HepG2 (cell line): ENCODE results near the gene UNKL. TPM values are rescaled to one million over a fixed set of nuclear protein-coding genes. Genes with fewer than 3 reads are reported as not detected.
A peak's percentile ranks its signal among the peaks of the same experiment; 100 is the strongest.

Experiments used
- CEBPB ChIP-seq: IDR thresholded peaks from 2 replicates; pipeline ENCODE4 v1.6.1; 2011; ENCODE audit warnings: low read depth, low read length, improper control_type of control experiment, borderline replicate concordance
- ETV5 ChIP-seq: IDR thresholded peaks from 2 replicates; pipeline ENCODE4 v1.6.1; 2018; ENCODE audit warnings: missing biosample characterization, missing genetic modification reagents, inconsistent platforms, borderline replicate concordance
- HNRNPH1 ChIP-seq: fragments of 200-400 bp; formaldehyde crosslinking; optimal IDR thresholded peaks from 2 replicates; pipeline ENCODE3; 2017; ENCODE audit warnings: mild to moderate bottlenecking, low read depth, low read length
- KDM3A ChIP-seq: IDR thresholded peaks from 2 replicates; pipeline ENCODE4 v1.6.1; 2018; ENCODE audit warnings: low read depth, missing compliant biosample characterization
- KLF15 ChIP-seq: sonication (generic); formaldehyde crosslinking; IDR thresholded peaks from 2 replicates; pipeline ENCODE4 v1.8.1; 2023; ENCODE audit warnings: borderline replicate concordance, mild to moderate bottlenecking, inconsistent platforms, missing genetic modification reagents, mixed read lengths
- PHB2 ChIP-seq: fragments of 450-650 bp; IDR thresholded peaks from 2 replicates; pipeline ENCODE4 v1.6.1; 2018; ENCODE audit not compliant: partially characterized antibody
- POLR2AphosphoS2 ChIP-seq: IDR thresholded peaks from 2 replicates; pipeline ENCODE4 v1.6.1; 2011; ENCODE audit warnings: low read depth, low read length, improper control_type of control experiment
- RCOR2 ChIP-seq: IDR thresholded peaks from 2 replicates; pipeline ENCODE4 v1.6.1; 2016; ENCODE audit warnings: missing biosample characterization, missing genetic modification reagents
- SYNCRIP ChIP-seq: fragments of 200-400 bp; formaldehyde crosslinking; IDR thresholded peaks from 2 replicates; pipeline ENCODE4 v1.6.1; 2018; ENCODE audit warnings: mild to moderate bottlenecking, low read depth, low read length; ENCODE audit not compliant: insufficient read depth
- TGIF2 ChIP-seq: IDR thresholded peaks from 2 replicates; pipeline ENCODE4 v1.6.1; 2016; ENCODE audit warnings: control low read depth, missing compliant biosample characterization
- YEATS2 ChIP-seq: sonication (generic); formaldehyde crosslinking; IDR thresholded peaks from 2 replicates; pipeline ENCODE4 v1.4.0; 2020; ENCODE audit warnings: missing genetic modification reagents, borderline replicate concordance
- YEATS4 ChIP-seq: sonication (generic); formaldehyde crosslinking; IDR thresholded peaks from 2 replicates; pipeline ENCODE4 v1.4.0; 2020; ENCODE audit warnings: missing genetic modification reagents, borderline replicate concordance
- ZBTB26 ChIP-seq: IDR thresholded peaks from 2 replicates; pipeline ENCODE4 v1.6.1; 2016; ENCODE audit warnings: missing compliant biosample characterization, missing genetic modification reagents, borderline replicate concordance
- ZBTB39 ChIP-seq: sonication (generic); formaldehyde crosslinking; IDR thresholded peaks from 2 replicates; pipeline ENCODE4 v1.5.0; 2020; ENCODE audit warnings: missing genetic modification reagents
- ZFP62 ChIP-seq: sonication (generic); formaldehyde crosslinking; IDR thresholded peaks from 2 replicates; pipeline ENCODE4 v1.4.0; 2020; ENCODE audit warnings: missing genetic modification reagents
- ZNF335 ChIP-seq: sonication (generic); formaldehyde crosslinking; IDR thresholded peaks from 2 replicates; pipeline ENCODE4 v1.4.0; 2020; ENCODE audit warnings: missing genetic modification reagents
- ZNF639 ChIP-seq: conservative IDR thresholded peaks from 2 replicates; pipeline ENCODE4 v1.6.1; 2018; ENCODE audit warnings: missing genetic modification reagents
- ZSCAN20 ChIP-seq: sonication (generic); formaldehyde crosslinking; IDR thresholded peaks from 2 replicates; pipeline ENCODE4 v1.4.0; 2020; ENCODE audit warnings: missing genetic modification reagents, mild to moderate bottlenecking, borderline replicate concordance
- polyA plus RNA-seq, 8 experiments: library from polyadenylated mRNA; depleted of rRNA in 3 of 8; stranded (reverse) in 7 of 8; unstranded in 1 of 8; fragments of >200 nt; fragmentation: Illumina TruSeq in 4 of 8; extraction: Trizol in 4 of 8; gene quantifications; 2 replicates each; pipeline versions ENCODE4 v1.2.1 to v1.2.3, GENCODE V29; 2011 to 2016; ENCODE audit warnings: low read depth in 4 of 8, missing spikeins in 1 of 8, mixed read lengths in 1 of 8; ENCODE audit not compliant: insufficient read depth in 1 of 8
- total RNA-seq, 5 experiments: library from RNA; depleted of rRNA; stranded (reverse); fragments of >200 nt; fragmentation: Illumina TruSeq; extraction: Trizol; gene quantifications; 2 replicates each; pipeline ENCODE4 v1.2.3, GENCODE V29; 2016; ENCODE audit warnings: low read depth in 1 of 5
- TF ChIP-seq, protein P1 (sequence below): sonication (generic); formaldehyde crosslinking; IDR thresholded peaks from 2 replicates; pipeline ENCODE4 v1.4.0; 2020; ENCODE audit warnings: missing genetic modification reagents
- TF ChIP-seq, protein P2 (sequence below): sonication (generic); formaldehyde crosslinking; IDR thresholded peaks from 2 replicates; pipeline ENCODE4 v1.5.1; 2020; ENCODE audit warnings: missing genetic modification reagents, mild to moderate bottlenecking, borderline replicate concordance

The UNKL gene
- total and polyA plus RNA-seq, 2 of the 13 experiments (the other 11 are each of a cell fraction or from before 2014, with no cell fraction given) = 10.4 to 17.6 TPM

GRCh38 chr16:1351582-1352362 is 62.7 kb downstream of the UNKL start, which contains the start of the genes GNPTG and TSR3 (continued):
- TF ChIP-seq ZBTB39 (CRISPR knock-in tag) (no peak), SYNCRIP (no peak), ZNF335 (CRISPR knock-in tag) (no peak), KLF15 (CRISPR knock-in tag) (no peak), PHB2 (no peak), TGIF2 (peak; percentile 86; the same call in 1 of the 2 replicates), ETV5 (CRISPR knock-in tag) (peak; percentile 76), YEATS4 (CRISPR knock-in tag) (peak; percentile 91), ZSCAN20 (CRISPR knock-in tag) (no peak; the same call in 1 of the 2 replicates), KDM3A (CRISPR knock-in tag) (no peak), ZBTB26 (no peak), YEATS2 (CRISPR knock-in tag) (peak; percentile 72), CEBPB (no peak), ZFP62 (CRISPR knock-in tag) (0 out of 2 replicates have a peak, but pooled peaks have one; percentile 60), POLR2AphosphoS2 (no peak), HNRNPH1 (no peak), RCOR2 (CRISPR knock-in tag) (no peak), ZNF639 (CRISPR knock-in tag) (peak; percentile 74; the same call in 1 of the 2 replicates)
- TF ChIP-seq, protein P1, sequence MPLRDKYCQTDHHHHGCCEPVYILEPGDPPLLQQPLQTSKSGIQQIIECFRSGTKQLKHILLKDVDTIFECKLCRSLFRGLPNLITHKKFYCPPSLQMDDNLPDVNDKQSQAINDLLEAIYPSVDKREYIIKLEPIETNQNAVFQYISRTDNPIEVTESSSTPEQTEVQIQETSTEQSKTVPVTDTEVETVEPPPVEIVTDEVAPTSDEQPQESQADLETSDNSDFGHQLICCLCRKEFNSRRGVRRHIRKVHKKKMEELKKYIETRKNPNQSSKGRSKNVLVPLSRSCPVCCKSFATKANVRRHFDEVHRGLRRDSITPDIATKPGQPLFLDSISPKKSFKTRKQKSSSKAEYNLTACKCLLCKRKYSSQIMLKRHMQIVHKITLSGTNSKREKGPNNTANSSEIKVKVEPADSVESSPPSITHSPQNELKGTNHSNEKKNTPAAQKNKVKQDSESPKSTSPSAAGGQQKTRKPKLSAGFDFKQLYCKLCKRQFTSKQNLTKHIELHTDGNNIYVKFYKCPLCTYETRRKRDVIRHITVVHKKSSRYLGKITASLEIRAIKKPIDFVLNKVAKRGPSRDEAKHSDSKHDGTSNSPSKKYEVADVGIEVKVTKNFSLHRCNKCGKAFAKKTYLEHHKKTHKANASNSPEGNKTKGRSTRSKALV (CRISPR knock-in tag) = no peak
- TF ChIP-seq, protein P2, sequence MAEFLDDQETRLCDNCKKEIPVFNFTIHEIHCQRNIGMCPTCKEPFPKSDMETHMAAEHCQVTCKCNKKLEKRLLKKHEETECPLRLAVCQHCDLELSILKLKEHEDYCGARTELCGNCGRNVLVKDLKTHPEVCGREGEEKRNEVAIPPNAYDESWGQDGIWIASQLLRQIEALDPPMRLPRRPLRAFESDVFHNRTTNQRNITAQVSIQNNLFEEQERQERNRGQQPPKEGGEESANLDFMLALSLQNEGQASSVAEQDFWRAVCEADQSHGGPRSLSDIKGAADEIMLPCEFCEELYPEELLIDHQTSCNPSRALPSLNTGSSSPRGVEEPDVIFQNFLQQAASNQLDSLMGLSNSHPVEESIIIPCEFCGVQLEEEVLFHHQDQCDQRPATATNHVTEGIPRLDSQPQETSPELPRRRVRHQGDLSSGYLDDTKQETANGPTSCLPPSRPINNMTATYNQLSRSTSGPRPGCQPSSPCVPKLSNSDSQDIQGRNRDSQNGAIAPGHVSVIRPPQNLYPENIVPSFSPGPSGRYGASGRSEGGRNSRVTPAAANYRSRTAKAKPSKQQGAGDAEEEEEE (CRISPR knock-in tag) = no peak
